Karpas-422 (cell line): ENCODE data around the gene TLCD3B. TPM values are rescaled to one million over a fixed set of nuclear protein-coding genes. Genes with fewer than 3 reads are reported as not detected.

Experiments used
- DNase-seq: peaks from one replicate; pipeline ENCODE4 v3.0.0-alpha.2; 2015
- H2AFZ ChIP-seq: fragments of 200-600 bp; sonication (generic); 2 replicates; pipeline ENCODE4 v1.6.1; 2014; ENCODE audit warnings: antibody characterized with exemption, low read length, mixed read lengths
- H3K27ac ChIP-seq: fragments of 200-600 bp; sonication (generic); 2 replicates; pipeline ENCODE4 v1.5.1; 2014; ENCODE audit warnings: mild to moderate bottlenecking, low read length, moderate library complexity
- H3K27me3 ChIP-seq: fragments of 200-600 bp; sonication (generic); 2 replicates; pipeline ENCODE4 v1.6.1; 2014; ENCODE audit warnings: low read length, mixed read lengths
- H3K36me3 ChIP-seq: fragments of 200-600 bp; sonication (generic); 2 replicates; pipeline ENCODE4 v1.6.1; 2014; ENCODE audit warnings: low read length, mixed read lengths; ENCODE audit not compliant: insufficient read depth
- H3K4me1 ChIP-seq: fragments of 200-600 bp; sonication (generic); 2 replicates; pipeline ENCODE4 v1.6.1; 2014; ENCODE audit warnings: mild to moderate bottlenecking, low read length, mixed read lengths
- H3K4me2 ChIP-seq: fragments of 200-600 bp; sonication (generic); 2 replicates; pipeline ENCODE4 v1.6.1; 2014; ENCODE audit warnings: low read length, low read depth, mild to moderate bottlenecking; ENCODE audit not compliant: poor library complexity, severe bottlenecking
- H3K4me3 ChIP-seq: fragments of 200-600 bp; sonication (generic); 2 replicates; pipeline ENCODE4 v1.5.1; 2014; ENCODE audit warnings: mild to moderate bottlenecking, antibody characterized with exemption, low read length, mixed read lengths
- H3K79me2 ChIP-seq: fragments of 200-600 bp; sonication (generic); 2 replicates; pipeline ENCODE4 v1.6.1; 2014; ENCODE audit warnings: mild to moderate bottlenecking, low read length, mixed read lengths
- H3K9ac ChIP-seq: fragments of 200-600 bp; sonication (generic); 2 replicates; pipeline ENCODE4 v1.6.0; 2014; ENCODE audit warnings: low read length
- H3K9me2 ChIP-seq: fragments of 200-600 bp; sonication (generic), shearing (Covaris generic); replicated peaks from 2 replicates; pipeline ENCODE4 v1.6.0; 2014; ENCODE audit warnings: mild to moderate bottlenecking, low read length, moderate library complexity; ENCODE audit not compliant: insufficient read depth
- H3K9me3 ChIP-seq: fragments of 300-700, 200-600 bp; sonication (generic); 2 replicates; pipeline ENCODE4 v1.6.1; 2014; ENCODE audit warnings: low read length, mixed read lengths
- H4K20me1 ChIP-seq: fragments of 200-600 bp; sonication (generic); 2 replicates; pipeline ENCODE4 v1.6.1; 2014; ENCODE audit warnings: mild to moderate bottlenecking, antibody characterized with exemption, low read length, low read depth; ENCODE audit not compliant: insufficient read depth
- total RNA-seq: library from RNA; depleted of rRNA; stranded (reverse); fragments of >200 nt; shearing (Covaris generic); gene quantifications from 2 replicates; pipeline ENCODE4 v1.2.3, GENCODE V29; 2014; ENCODE audit warnings: low replicate concordance; rRNA removed

The TLCD3B gene
- 1.0 TPM in 1 of 2 replicates, not detected in the other for total RNA-seq

DNA sequence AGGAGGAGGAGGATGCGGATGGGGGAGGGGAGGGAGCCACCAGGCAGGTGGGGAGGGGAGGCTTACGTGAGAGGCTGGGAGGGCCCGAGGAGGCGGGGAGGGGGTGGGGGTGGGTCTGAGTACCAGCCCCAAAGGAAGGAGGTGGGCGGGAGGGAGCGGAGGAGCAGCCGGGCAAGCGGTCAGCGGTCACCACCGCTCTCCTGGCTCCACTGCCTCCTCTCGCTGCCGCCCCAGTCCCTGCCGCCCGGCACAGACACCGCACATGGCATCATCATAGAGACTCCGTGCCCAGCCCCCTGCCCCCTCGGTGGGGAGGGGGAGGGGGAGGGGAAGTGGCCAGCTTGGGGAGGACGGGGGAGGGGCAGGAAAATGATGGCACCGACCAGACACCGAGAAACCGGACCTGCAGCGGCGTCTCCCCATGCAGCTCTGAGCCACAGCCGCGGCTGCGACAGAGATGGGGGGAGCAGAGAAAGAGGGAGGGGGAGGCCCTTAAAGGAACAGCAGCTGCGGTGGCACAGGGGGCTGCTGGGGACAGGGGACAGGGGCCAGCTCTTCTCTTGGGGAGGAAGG is at the start of gene TLCD3B:
Gene TLCD3B (minus strand): TSS at position 431 of the 573 bp plus-strand sequence. CDS start 744 bp downstream, outside the sequence.
- no peaks in the 10 kb centered on the region for H3K36me3 ChIP-seq
- H3K9me3 ChIP-seq, result no peaks in the 10 kb centered on the region
- no peaks in the 10 kb centered on the region for H3K27me3 ChIP-seq
- H4K20me1 ChIP-seq, result 0 out of 2 replicates have a peak, but pooled peaks cover 3% of the 10 kb centered on the region
- H3K4me3 ChIP-seq, result no peak within 1 kb of the TSS
- H3K79me2 ChIP-seq, result no peaks in the 10 kb centered on the region
- no peak within 1 kb of the TSS for H3K4me2 ChIP-seq
- no peak within 1 kb of the TSS for H2AFZ ChIP-seq
- H3K27ac ChIP-seq, result no peak within 1 kb of the TSS
- no peaks in the 10 kb centered on the region for H3K9me2 ChIP-seq
- H3K4me1 ChIP-seq, result no peaks in the 10 kb centered on the region
- H3K9ac ChIP-seq, result no peak within 1 kb of the TSS
- no peak for DNase-seq

DNA sequence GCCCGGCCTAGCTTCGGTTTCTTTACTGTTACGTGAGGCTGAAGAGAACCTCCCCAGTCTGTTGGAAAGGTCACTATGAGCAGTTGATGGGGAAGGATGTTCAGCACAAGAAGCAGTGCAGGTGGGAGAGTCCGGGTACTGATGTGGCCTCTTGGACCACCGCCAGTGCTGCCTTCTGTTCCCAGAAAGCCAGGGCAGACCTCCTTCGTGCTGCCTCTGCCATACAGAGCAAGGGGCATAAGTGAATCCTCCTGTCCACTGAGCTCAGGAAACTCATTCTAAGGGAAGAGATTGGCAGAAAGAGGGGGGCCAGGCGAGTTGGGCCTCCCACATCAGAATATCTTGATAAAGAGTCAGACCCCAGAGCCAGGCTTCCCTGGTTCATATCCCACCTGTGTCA is 48.4 kb upstream of the TLCD3B start:
- Histone ChIP-seq H4K20me1 (peaks cover 27% of the 10 kb centered on the region), H3K9me2 (no peaks in the 10 kb centered on the region), H3K79me2 (peaks cover 46% of the 10 kb centered on the region), H2AFZ (no peak overlapping the region), H3K4me3 (no peak overlapping the region), H3K36me3 (peaks cover 33% of the 10 kb centered on the region), H3K9ac (no peak overlapping the region), H3K4me1 (peaks cover 20% of the 10 kb centered on the region), H3K27me3 (no peaks in the 10 kb centered on the region), H3K9me3 (no peaks in the 10 kb centered on the region), H3K4me2 (no peak overlapping the region), H3K27ac (no peak overlapping the region)
- DNase-seq, result no peak

DNA sequence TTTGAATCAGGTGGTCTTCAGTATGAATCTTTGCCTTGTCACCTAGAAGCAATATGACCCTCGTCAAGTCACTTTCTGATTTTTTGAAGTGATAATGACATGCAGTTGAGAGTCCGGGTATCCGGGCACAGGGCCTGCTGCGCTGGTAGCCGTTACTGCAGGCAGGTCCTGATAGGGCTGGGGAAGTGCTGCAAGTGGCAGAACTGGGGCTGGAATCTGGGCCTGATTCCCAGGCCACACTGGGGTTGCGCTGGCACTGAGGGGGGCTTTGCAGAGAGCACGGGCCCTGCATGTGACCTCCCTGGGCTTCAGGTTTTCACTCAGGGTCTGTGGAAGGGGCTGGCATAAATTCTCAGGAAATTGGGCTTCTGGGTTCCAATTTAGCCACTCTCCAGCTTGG is 47.7 kb upstream of the TLCD3B start:
- H4K20me1 ChIP-seq, result peaks cover 27% of the 10 kb centered on the region
- H3K9me3 ChIP-seq, result no peaks in the 10 kb centered on the region
- no peak for DNase-seq
- peaks cover 20% of the 10 kb centered on the region for H3K4me1 ChIP-seq
- no peaks in the 10 kb centered on the region for H3K9me2 ChIP-seq
- H3K36me3 ChIP-seq, result peaks cover 33% of the 10 kb centered on the region
- H3K9ac ChIP-seq, result no peak overlapping the region
- H3K27ac ChIP-seq, result no peak overlapping the region
- peaks cover 46% of the 10 kb centered on the region for H3K79me2 ChIP-seq
- no peak overlapping the region for H3K4me3 ChIP-seq
- no peak overlapping the region for H2AFZ ChIP-seq
- H3K27me3 ChIP-seq, result no peaks in the 10 kb centered on the region
- no peak overlapping the region for H3K4me2 ChIP-seq

- Histone ChIP-seq H3K9me3 (no peaks in the 10 kb centered on the region), H3K27me3 (no peaks in the 10 kb centered on the region), H3K9ac (peak overlapping the region; percentile 99; the same call in 1 of the 2 replicates), H4K20me1 (peaks cover 27% of the 10 kb centered on the region), H3K4me3 (peak overlapping the region; percentile 97; the same call in 1 of the 2 replicates), H3K4me1 (peaks cover 20% of the 10 kb centered on the region), H3K9me2 (no peaks in the 10 kb centered on the region), H3K4me2 (peak overlapping the region; percentile 83), H3K79me2 (peaks cover 46% of the 10 kb centered on the region), H2AFZ (no peak overlapping the region), H3K27ac (no peak overlapping the region), H3K36me3 (peaks cover 33% of the 10 kb centered on the region)
- no peak for DNase-seq
These were observed 46.6 kb upstream of the TLCD3B start for GRCh38 chr16:30077656-30078055.

GRCh38 chr16:30076276-30076791 is 45.3 kb upstream of the TLCD3B start:
- peaks cover 46% of the 10 kb centered on the region for H3K79me2 ChIP-seq
- no peaks in the 10 kb centered on the region for H3K9me2 ChIP-seq
- H3K27ac ChIP-seq, result peak overlapping the region; percentile 66
- peak overlapping the region; percentile 99 for H3K9ac ChIP-seq
- H3K9me3 ChIP-seq, result no peaks in the 10 kb centered on the region
- peak overlapping the region; percentile 58; the same call in 1 of the 2 replicates for H2AFZ ChIP-seq
- peaks cover 20% of the 10 kb centered on the region for H3K4me1 ChIP-seq
- no peaks in the 10 kb centered on the region for H3K27me3 ChIP-seq
- DNase-seq, result peak; percentile 57
- H3K4me2 ChIP-seq, result peak overlapping the region; percentile 83
- peaks cover 43% of the 10 kb centered on the region for H3K36me3 ChIP-seq
- H3K4me3 ChIP-seq, result peak overlapping the region; percentile 97
- H4K20me1 ChIP-seq, result peaks cover 27% of the 10 kb centered on the region

DNA sequence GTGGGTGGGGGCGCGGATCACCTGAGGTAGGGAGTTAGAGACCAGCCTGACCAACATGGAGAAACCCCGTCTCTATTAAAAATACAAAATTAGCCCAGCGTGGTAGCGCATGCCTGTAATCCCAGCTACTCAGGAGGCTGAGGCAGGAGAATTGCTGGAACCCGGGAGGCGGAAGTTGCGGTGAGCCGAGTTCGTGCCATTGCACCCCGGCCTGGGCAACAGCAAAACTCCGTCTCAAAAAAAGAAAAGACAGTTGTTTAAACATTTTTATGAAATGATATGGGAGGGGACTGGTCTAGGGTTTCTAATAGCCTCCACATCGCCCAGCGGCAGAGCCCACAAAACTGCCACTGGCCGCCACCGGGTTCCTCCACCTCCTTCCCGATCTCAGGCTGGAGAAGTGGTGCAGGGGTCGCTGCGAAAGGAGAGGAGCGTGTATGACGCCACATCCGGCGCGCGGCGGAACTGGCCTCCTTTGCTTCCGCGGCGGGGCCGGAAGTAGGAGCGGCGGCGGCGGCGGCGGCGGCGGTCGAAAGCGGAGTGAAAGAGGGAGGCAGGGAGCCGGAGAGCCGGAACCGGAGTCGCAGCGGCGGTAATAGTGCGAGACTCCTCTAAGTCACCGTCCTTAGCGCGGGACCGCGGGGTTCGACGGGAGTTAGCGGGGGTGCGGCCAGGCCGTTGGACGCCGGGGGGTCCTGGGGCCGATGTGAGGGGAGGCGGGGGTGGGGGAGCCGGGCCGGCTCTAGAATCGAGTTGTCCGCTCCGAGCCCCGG is 44.6 kb upstream of the TLCD3B start, which contains the start of gene PPP4C:
Gene PPP4C (plus strand): TSS at position 492 of the 773 bp plus-strand sequence. CDS start 384 bp downstream, outside the sequence.
- H2AFZ ChIP-seq, result peak within 1 kb of the TSS; percentile 58; the same call in 1 of the 2 replicates
- peaks cover 27% of the 10 kb centered on the region for H4K20me1 ChIP-seq
- H3K4me2 ChIP-seq, result peak within 1 kb of the TSS; percentile 83
- H3K9ac ChIP-seq, result peak within 1 kb of the TSS; percentile 99
- peak within 1 kb of the TSS; percentile 97 for H3K4me3 ChIP-seq
- H3K4me1 ChIP-seq, result peaks cover 20% of the 10 kb centered on the region
- peaks cover 43% of the 10 kb centered on the region for H3K79me2 ChIP-seq
- H3K27me3 ChIP-seq, result no peaks in the 10 kb centered on the region
- no peaks in the 10 kb centered on the region for H3K9me2 ChIP-seq
- H3K27ac ChIP-seq, result peak within 1 kb of the TSS; percentile 66
- no peaks in the 10 kb centered on the region for H3K9me3 ChIP-seq
- peaks cover 43% of the 10 kb centered on the region for H3K36me3 ChIP-seq
- DNase-seq, result peak; percentile 96

- H3K9ac ChIP-seq, result no peak overlapping the region
- H4K20me1 ChIP-seq, result peaks cover 38% of the 10 kb centered on the region
- H3K4me3 ChIP-seq, result no peak overlapping the region
- no peaks in the 10 kb centered on the region for H3K9me3 ChIP-seq
- peaks cover 22% of the 10 kb centered on the region for H3K79me2 ChIP-seq
- no peak for DNase-seq
- H3K4me1 ChIP-seq, result peaks cover 29% of the 10 kb centered on the region
- no peak overlapping the region for H3K4me2 ChIP-seq
- H3K36me3 ChIP-seq, result peaks cover 62% of the 10 kb centered on the region
- H3K27ac ChIP-seq, result no peak overlapping the region
- H2AFZ ChIP-seq, result no peak overlapping the region
- no peaks in the 10 kb centered on the region for H3K27me3 ChIP-seq
- no peaks in the 10 kb centered on the region for H3K9me2 ChIP-seq
These were observed 39.4 kb upstream of the TLCD3B start for GRCh38 chr16:30070490-30070889.
